ENCODE results near the gene ZNF660. TPM values are rescaled to one million over a fixed set of nuclear protein-coding genes. Genes with fewer than 3 reads are reported as not detected.

ZNF660 gene
- total RNA-seq, 1 donor = 2.0 TPM

DNA sequence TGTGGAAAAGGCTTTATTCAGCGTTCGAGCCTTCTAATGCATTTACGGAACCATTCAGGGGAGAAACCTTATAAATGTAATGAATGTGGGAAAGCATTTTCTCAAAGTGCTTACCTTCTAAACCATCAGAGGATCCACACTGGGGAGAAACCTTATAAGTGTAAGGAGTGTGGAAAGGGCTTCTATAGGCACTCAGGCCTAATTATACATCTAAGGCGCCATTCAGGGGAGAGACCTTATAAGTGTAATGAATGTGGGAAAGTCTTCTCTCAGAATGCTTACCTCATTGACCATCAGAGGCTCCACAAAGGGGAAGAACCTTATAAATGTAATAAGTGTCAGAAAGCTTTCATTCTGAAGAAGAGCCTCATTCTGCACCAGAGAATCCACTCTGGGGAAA is 57.6 kb downstream of the ZNF660 start:
- no peak for DNase-seq (ENCODE audit: low read depth)
- no peak overlapping the region for H3K4me3 ChIP-seq (ENCODE audit: low read depth, low read length)
- TF ChIP-seq, protein P1, sequence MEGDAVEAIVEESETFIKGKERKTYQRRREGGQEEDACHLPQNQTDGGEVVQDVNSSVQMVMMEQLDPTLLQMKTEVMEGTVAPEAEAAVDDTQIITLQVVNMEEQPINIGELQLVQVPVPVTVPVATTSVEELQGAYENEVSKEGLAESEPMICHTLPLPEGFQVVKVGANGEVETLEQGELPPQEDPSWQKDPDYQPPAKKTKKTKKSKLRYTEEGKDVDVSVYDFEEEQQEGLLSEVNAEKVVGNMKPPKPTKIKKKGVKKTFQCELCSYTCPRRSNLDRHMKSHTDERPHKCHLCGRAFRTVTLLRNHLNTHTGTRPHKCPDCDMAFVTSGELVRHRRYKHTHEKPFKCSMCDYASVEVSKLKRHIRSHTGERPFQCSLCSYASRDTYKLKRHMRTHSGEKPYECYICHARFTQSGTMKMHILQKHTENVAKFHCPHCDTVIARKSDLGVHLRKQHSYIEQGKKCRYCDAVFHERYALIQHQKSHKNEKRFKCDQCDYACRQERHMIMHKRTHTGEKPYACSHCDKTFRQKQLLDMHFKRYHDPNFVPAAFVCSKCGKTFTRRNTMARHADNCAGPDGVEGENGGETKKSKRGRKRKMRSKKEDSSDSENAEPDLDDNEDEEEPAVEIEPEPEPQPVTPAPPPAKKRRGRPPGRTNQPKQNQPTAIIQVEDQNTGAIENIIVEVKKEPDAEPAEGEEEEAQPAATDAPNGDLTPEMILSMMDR (IDR thresholded peaks at IDR 0.05; ENCODE audit: insufficient read depth, low read length) = no peak

DNA sequence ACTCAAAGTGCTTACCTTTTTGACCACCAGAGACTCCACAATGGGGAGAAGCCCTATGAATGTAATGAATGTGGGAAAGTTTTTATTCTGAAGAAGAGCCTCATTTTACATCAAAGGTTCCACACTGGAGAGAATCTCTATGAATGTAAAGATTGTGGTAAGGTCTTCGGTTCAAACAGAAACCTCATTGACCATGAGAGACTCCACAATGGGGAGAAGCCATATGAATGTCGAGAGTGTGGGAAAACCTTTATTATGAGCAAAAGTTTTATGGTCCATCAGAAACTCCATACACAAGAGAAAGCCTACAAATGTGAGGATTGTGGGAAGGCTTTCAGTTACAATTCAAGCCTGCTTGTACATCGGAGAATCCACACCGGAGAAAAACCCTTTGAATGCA is 58.3 kb downstream of the ZNF660 start:
- no peak for DNase-seq (ENCODE audit: low read depth)
- H3K4me3 ChIP-seq (ENCODE audit: low read depth, low read length) = no peak overlapping the region
- TF ChIP-seq, protein P1 (IDR thresholded peaks at IDR 0.05; ENCODE audit: insufficient read depth, low read length) = no peak

DNA sequence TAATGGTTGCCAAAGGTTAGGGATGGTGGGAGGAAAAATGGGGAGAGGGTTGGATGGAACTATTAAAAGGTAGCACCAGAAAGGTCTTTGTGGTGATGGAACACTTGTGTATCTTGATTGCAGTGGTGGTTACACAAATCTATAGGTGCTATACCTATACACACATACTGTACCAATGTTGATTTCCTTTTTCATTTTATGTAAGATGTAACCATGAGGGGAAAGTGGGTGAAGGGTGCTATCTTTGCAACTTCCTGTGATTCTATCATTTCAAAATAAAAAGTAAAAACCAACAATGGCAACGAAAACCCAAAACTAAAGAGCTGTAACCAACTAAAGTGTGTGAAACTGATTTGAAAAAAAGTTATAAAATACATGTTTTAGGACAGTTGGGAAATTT is 63.0 kb downstream of the ZNF660 start:
- no peak for DNase-seq (ENCODE audit: low read depth)
- no peak overlapping the region for H3K4me3 ChIP-seq (ENCODE audit: low read depth, low read length)
- TF ChIP-seq, protein P1 (IDR thresholded peaks at IDR 0.05; ENCODE audit: insufficient read depth, low read length) = no peak

DNA sequence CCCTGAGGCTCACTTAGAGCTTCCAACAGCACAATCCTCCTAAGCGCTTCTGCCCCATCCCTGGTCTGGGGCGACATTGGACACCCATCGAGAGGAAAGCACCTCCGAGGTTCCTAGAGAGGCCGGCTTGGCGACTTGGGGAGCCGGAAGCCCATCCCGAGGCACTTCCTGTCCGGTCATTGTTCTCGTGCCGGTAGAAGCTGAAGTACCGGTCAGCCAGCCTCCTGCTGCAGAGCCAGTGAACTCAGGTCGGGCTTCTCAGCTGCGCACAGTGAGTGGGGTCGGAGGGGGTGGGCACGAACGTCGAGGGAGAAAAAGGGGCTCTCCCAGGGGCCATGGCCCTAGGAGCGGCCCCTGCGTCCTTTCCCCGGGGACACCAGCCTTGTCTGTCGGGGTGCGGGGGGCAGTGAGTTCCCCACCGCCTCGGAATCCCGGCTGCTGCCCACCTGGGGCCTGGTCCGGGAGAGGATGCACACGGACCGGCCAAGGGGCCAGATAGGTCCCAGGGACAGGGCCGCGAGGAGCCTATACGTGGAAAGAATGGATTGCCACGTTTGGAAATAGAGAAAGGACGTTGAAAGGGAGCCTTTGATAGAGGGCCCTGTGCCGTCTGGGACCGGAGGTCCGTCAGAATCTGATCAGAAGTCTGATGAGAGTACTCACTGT is 63.9 kb downstream of the ZNF660 start, which contains the start of gene ZNF35:
Gene ZNF35, plus strand, starts transcription at position 169 of the 666 bp plus-strand sequence. CDS start 2,336 bp downstream, outside the sequence.
- H3K4me3 ChIP-seq (ENCODE audit: low read depth, low read length) = peak within 1 kb of the TSS; percentile 89
- TF ChIP-seq, protein P1 (IDR thresholded peaks at IDR 0.05; ENCODE audit: insufficient read depth, low read length) = no peak
- DNase-seq (ENCODE audit: low read depth) = peak; percentile 91

Other genes starting within 250 kb of the ZNF660 start
- 13.2 and 33.3 TPM in 2 replicates for gene TCAIM, start 246.2 kb upstream of the ZNF660 start, total RNA-seq (ENCODE audit: low replicate concordance)
- 12.1 and 14.3 TPM in 2 replicates for gene ZNF445, start 107.3 kb upstream of the ZNF660 start, total RNA-seq (ENCODE audit: low replicate concordance)
- 3.5 and 5.0 TPM in 2 replicates for gene ZKSCAN7, start 29.8 kb upstream of the ZNF660 start, total RNA-seq (ENCODE audit: low replicate concordance)
- gene ZNF197, start 40.1 kb downstream of the ZNF660 start, total RNA-seq (ENCODE audit: low replicate concordance) = 16.4 and 22.2 TPM in 2 replicates
- gene ZNF35, start 63.8 kb downstream of the ZNF660 start, total RNA-seq (ENCODE audit: low replicate concordance) = 10.1 and 12.9 TPM in 2 replicates
- 4.7 and 6.0 TPM in 2 replicates for gene ZNF502, start 127.7 kb downstream of the ZNF660 start, total RNA-seq (ENCODE audit: low replicate concordance)
- 7.6 and 13.1 TPM in 2 replicates for gene ZNF501, start 144.7 kb downstream of the ZNF660 start, total RNA-seq (ENCODE audit: low replicate concordance)
- 27.5 and 33.1 TPM in 2 replicates for gene KIAA1143, start 176.7 kb downstream of the ZNF660 start, total RNA-seq (ENCODE audit: low replicate concordance)
- gene KIF15, start 176.8 kb downstream of the ZNF660 start, total RNA-seq (ENCODE audit: low replicate concordance) = 0.98 and 17.1 TPM in 2 replicates

Data from fibroblast of the aortic adventitia (primary cell).